ENCODE results near the gene MTHFS.

- no peak for TF ChIP-seq POLR2A (IDR thresholded peaks at IDR 0.05)
- TF ChIP-seq, protein P1, sequence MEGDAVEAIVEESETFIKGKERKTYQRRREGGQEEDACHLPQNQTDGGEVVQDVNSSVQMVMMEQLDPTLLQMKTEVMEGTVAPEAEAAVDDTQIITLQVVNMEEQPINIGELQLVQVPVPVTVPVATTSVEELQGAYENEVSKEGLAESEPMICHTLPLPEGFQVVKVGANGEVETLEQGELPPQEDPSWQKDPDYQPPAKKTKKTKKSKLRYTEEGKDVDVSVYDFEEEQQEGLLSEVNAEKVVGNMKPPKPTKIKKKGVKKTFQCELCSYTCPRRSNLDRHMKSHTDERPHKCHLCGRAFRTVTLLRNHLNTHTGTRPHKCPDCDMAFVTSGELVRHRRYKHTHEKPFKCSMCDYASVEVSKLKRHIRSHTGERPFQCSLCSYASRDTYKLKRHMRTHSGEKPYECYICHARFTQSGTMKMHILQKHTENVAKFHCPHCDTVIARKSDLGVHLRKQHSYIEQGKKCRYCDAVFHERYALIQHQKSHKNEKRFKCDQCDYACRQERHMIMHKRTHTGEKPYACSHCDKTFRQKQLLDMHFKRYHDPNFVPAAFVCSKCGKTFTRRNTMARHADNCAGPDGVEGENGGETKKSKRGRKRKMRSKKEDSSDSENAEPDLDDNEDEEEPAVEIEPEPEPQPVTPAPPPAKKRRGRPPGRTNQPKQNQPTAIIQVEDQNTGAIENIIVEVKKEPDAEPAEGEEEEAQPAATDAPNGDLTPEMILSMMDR (IDR thresholded peaks at IDR 0.05) = no peak
- no peak for TF ChIP-seq POLR2AphosphoS5 (IDR thresholded peaks at IDR 0.05)
Measured at GRCh38 chr15:79846539-79846938, 50.3 kb downstream of the MTHFS start.
